SJSA1 (cell line): ENCODE data around the gene PSMD7. TPM values are rescaled to one million over a fixed set of nuclear protein-coding genes. Genes with fewer than 3 reads are reported as not detected.

ENCODE experiments used
- DNase-seq, 2 experiments: peaks; one replicate each; pipeline ENCODE4 v3.0.0-alpha.2; 2015 to 2020; ENCODE audit warnings: low spot score in 2 of 2, low read depth in 1 of 2
- H3K27ac ChIP-seq: fragments of 250-450 bp; sonication (Bioruptor Pico); 2 replicates; pipeline ENCODE4 v1.5.1; 2020; ENCODE audit warnings: mild to moderate bottlenecking, moderate library complexity
- H3K27me3 ChIP-seq: fragments of 250-450 bp; sonication (Bioruptor Pico); replicated peaks from 2 replicates; pipeline ENCODE4 v1.5.1; 2020; ENCODE audit warnings: mild to moderate bottlenecking, moderate library complexity
- H3K36me3 ChIP-seq: fragments of 250-450 bp; sonication (Bioruptor Pico); 2 replicates; pipeline ENCODE4 v1.5.1; 2020; ENCODE audit warnings: mild to moderate bottlenecking
- H3K4me1 ChIP-seq: fragments of 250-450 bp; sonication (Bioruptor Pico); replicated peaks from 2 replicates; pipeline ENCODE4 v1.6.1; 2021; ENCODE audit warnings: mild to moderate bottlenecking
- H3K4me3 ChIP-seq: fragments of 250-450 bp; sonication (Bioruptor Pico); 2 replicates; pipeline ENCODE4 v1.5.1; 2020; ENCODE audit warnings: mild to moderate bottlenecking
- H3K9me3 ChIP-seq: fragments of 250-450 bp; sonication (Bioruptor Pico); replicated peaks from 2 replicates; pipeline ENCODE4 v1.5.1; 2020; ENCODE audit warnings: mild to moderate bottlenecking
- total RNA-seq: library from RNA; depleted of rRNA; stranded (reverse); fragments of >200 nt; shearing (Covaris generic); gene quantifications from 2 replicates; pipeline ENCODE4 v1.2.3, GENCODE V29; 2014; rRNA removed

Gene PSMD7
- total RNA-seq = 112 and 139 TPM in 2 replicates

- H3K36me3 ChIP-seq = peaks cover 44% of the 10 kb centered on the region
- H3K9me3 ChIP-seq = no peaks in the 10 kb centered on the region
- peak within 1 kb of the TSS; percentile 85 for H3K4me3 ChIP-seq
- DNase-seq = peak; percentile 92 to 94
- H3K27me3 ChIP-seq = no peaks in the 10 kb centered on the region
- peaks cover 12% of the 10 kb centered on the region for H3K4me1 ChIP-seq
- H3K27ac ChIP-seq = peak within 1 kb of the TSS; percentile 93
These were observed at the start of gene PSMD7 for GRCh38 chr16:74296432-74297144. TSS of gene PSMD7 (plus strand) at chr16:74296814. CDS start at chr16:74296915, 101 bp downstream.

GRCh38 chr16:74249254-74249653, 47.4 kb upstream of the PSMD7 start:
- Histone ChIP-seq H3K4me3 (no peak overlapping the region), H3K36me3 (no peaks in the 10 kb centered on the region), H3K27me3 (peaks cover 4% of the 10 kb centered on the region; the same call in 1 of the 2 replicates), H3K27ac (no peak overlapping the region), H3K9me3 (no peaks in the 10 kb centered on the region), H3K4me1 (no peaks in the 10 kb centered on the region)
- no peak for DNase-seq

GRCh38 chr16:74249846-74250245, 46.8 kb upstream of the PSMD7 start:
- Histone ChIP-seq H3K36me3 (no peaks in the 10 kb centered on the region), H3K27me3 (peaks cover 4% of the 10 kb centered on the region; the same call in 1 of the 2 replicates), H3K4me1 (no peaks in the 10 kb centered on the region), H3K27ac (no peak overlapping the region), H3K9me3 (no peaks in the 10 kb centered on the region), H3K4me3 (no peak overlapping the region)
- no peak for DNase-seq

- no peaks in the 10 kb centered on the region for H3K9me3 ChIP-seq
- DNase-seq = no peak
- no peak overlapping the region for H3K4me3 ChIP-seq
- H3K4me1 ChIP-seq = no peaks in the 10 kb centered on the region
- H3K27me3 ChIP-seq = peaks cover 7% of the 10 kb centered on the region; the same call in 1 of the 2 replicates
- H3K27ac ChIP-seq = no peak overlapping the region
- no peaks in the 10 kb centered on the region for H3K36me3 ChIP-seq
These were observed 44.3 kb upstream of the PSMD7 start for GRCh38 chr16:74252329-74252728.

- Histone ChIP-seq H3K9me3 (no peaks in the 10 kb centered on the region), H3K36me3 (no peaks in the 10 kb centered on the region), H3K4me1 (no peaks in the 10 kb centered on the region), H3K4me3 (no peak overlapping the region), H3K27me3 (peaks cover 7% of the 10 kb centered on the region; the same call in 1 of the 2 replicates), H3K27ac (no peak overlapping the region)
- DNase-seq = no peak
These were observed 43.3 kb upstream of the PSMD7 start for GRCh38 chr16:74253161-74253938.

GRCh38 chr16:74257061-74257460, 39.6 kb upstream of the PSMD7 start:
- Histone ChIP-seq H3K36me3 (no peaks in the 10 kb centered on the region), H3K27me3 (0 out of 2 replicates have a peak, but pooled peaks cover 5% of the 10 kb centered on the region), H3K4me1 (no peaks in the 10 kb centered on the region), H3K27ac (no peak overlapping the region), H3K4me3 (no peak overlapping the region), H3K9me3 (no peaks in the 10 kb centered on the region)
- no peak for DNase-seq

GRCh38 chr16:74261068-74261467, 35.5 kb upstream of the PSMD7 start:
- H3K4me1 ChIP-seq = no peaks in the 10 kb centered on the region
- H3K27ac ChIP-seq = no peak overlapping the region
- 0 out of 2 replicates have a peak, but pooled peaks cover 2% of the 10 kb centered on the region for H3K27me3 ChIP-seq
- no peaks in the 10 kb centered on the region for H3K36me3 ChIP-seq
- no peaks in the 10 kb centered on the region for H3K9me3 ChIP-seq
- no peak overlapping the region for H3K4me3 ChIP-seq
- DNase-seq = no peak

GRCh38 chr16:74264811-74265210, 31.8 kb upstream of the PSMD7 start:
- Histone ChIP-seq H3K27me3 (peaks cover 14% of the 10 kb centered on the region; the same call in 1 of the 2 replicates), H3K9me3 (no peaks in the 10 kb centered on the region), H3K36me3 (no peaks in the 10 kb centered on the region), H3K4me3 (no peak overlapping the region), H3K4me1 (no peaks in the 10 kb centered on the region), H3K27ac (no peak overlapping the region)
- DNase-seq = no peak

GRCh38 chr16:74268372-74268782, 28.2 kb upstream of the PSMD7 start:
- H3K27me3 ChIP-seq = peaks cover 17% of the 10 kb centered on the region; the same call in 1 of the 2 replicates
- no peak overlapping the region for H3K4me3 ChIP-seq
- no peak for DNase-seq
- no peak overlapping the region for H3K27ac ChIP-seq
- no peaks in the 10 kb centered on the region for H3K9me3 ChIP-seq
- no peaks in the 10 kb centered on the region for H3K36me3 ChIP-seq
- no peaks in the 10 kb centered on the region for H3K4me1 ChIP-seq

GRCh38 chr16:74271872-74272271, 24.7 kb upstream of the PSMD7 start:
- Histone ChIP-seq H3K4me3 (no peak overlapping the region), H3K27me3 (peaks cover 21% of the 10 kb centered on the region; the same call in 1 of the 2 replicates), H3K9me3 (no peaks in the 10 kb centered on the region), H3K27ac (no peak overlapping the region), H3K4me1 (no peaks in the 10 kb centered on the region), H3K36me3 (no peaks in the 10 kb centered on the region)
- DNase-seq = no peak

- H3K4me3 ChIP-seq = no peak overlapping the region
- no peaks in the 10 kb centered on the region for H3K4me1 ChIP-seq
- no peak overlapping the region for H3K27ac ChIP-seq
- peaks cover 4% of the 10 kb centered on the region; the same call in 1 of the 2 replicates for H3K27me3 ChIP-seq
- no peaks in the 10 kb centered on the region for H3K36me3 ChIP-seq
- peak in 1 of 2 experiments; percentile 7 for DNase-seq
- H3K9me3 ChIP-seq = no peaks in the 10 kb centered on the region
These were observed 21.5 kb upstream of the PSMD7 start for GRCh38 chr16:74275031-74275636.

GRCh38 chr16:74275711-74276110, 20.9 kb upstream of the PSMD7 start:
- H3K36me3 ChIP-seq = no peaks in the 10 kb centered on the region
- H3K4me3 ChIP-seq = no peak overlapping the region
- H3K27ac ChIP-seq = no peak overlapping the region
- no peak for DNase-seq
- H3K4me1 ChIP-seq = no peaks in the 10 kb centered on the region
- no peaks in the 10 kb centered on the region for H3K9me3 ChIP-seq
- H3K27me3 ChIP-seq = peaks cover 4% of the 10 kb centered on the region; the same call in 1 of the 2 replicates

GRCh38 chr16:74277974-74278373, 18.6 kb upstream of the PSMD7 start:
- no peaks in the 10 kb centered on the region for H3K4me1 ChIP-seq
- DNase-seq = no peak
- H3K27ac ChIP-seq = no peak overlapping the region
- no peak overlapping the region for H3K4me3 ChIP-seq
- peaks cover 4% of the 10 kb centered on the region; the same call in 1 of the 2 replicates for H3K27me3 ChIP-seq
- H3K36me3 ChIP-seq = no peaks in the 10 kb centered on the region
- H3K9me3 ChIP-seq = no peaks in the 10 kb centered on the region
